Stimulated activated CD8-positive, alpha-beta memory T cell treated with anti-CD3 and anti-CD28 coated beads, Interleukin-2, amount 100 ng/mL, for 1 hour (primary cell): ENCODE results near the gene GSTM3.
"Not testable (repeated sequence)": the region's sequence is repeated elsewhere in the genome, so short reads cannot be mapped to it uniquely, and the experiment has no call there.

Source experiments
- DNase-seq, 2 donors: peaks; one replicate each; pipeline ENCODE4 v3.0.0-alpha.2; 2020; ENCODE audit warnings: low read depth in 2 of 2

The GSTM3 gene

DNA sequence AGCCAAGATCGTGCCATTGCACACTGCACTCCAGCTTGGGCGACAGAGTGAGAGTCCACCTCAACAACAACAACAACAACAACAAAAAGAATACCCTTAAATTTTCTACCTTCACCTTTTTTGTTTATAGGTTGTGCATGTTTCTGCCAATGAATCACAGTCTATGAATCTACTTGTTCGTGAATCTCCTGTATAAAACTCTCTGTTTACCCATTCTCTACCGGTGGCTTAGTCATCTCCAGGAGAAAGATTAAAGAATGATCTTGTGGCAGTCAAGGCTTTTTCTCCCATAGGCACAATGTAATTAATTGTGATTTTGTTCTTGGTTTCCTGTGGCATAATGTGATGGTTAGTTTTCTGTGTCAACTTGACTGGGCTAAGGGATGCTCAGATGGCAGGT is 43.0 kb downstream of the GSTM3 start:
- not testable (repeated sequence) for DNase-seq

DNA sequence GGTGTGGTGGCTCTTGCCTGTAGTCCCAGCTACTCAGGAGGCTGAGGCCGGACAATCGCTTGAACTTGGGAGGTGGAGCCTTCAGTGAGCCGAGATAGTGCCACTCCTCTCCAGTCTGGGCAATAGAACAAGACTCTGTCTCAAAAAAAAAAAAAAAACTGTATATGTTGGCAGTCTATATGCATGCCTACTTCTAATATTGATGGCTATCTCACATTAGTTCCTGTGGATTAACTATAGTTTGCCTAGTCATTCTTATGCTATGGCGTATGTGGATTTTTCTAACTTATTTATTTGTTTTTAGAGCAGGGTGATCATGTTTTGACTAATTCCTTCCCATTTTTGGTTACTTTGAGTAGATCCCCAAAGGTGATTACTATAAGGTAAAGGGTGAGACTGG is 43.8 kb downstream of the GSTM3 start:
- no peak for DNase-seq

DNA sequence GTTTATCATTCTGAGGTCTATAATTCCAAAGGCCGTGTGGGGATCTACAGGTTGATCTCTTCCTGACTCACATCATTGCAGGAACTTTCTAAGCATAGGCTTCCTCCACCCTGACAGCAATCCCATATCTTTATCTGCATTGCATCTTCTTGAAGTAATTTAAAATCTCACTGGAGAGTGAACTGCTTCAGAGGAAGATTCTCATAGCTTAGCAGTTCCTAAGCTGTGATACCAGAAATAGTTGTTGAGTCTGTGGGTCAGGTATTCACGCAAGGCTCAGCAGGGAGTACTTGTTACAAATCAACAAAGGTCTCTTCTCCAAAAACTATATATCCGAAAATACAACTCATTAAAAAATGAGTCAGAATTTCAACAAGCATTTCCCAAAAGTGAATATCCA is 45.7 kb downstream of the GSTM3 start:
- not testable (repeated sequence) for DNase-seq

DNA sequence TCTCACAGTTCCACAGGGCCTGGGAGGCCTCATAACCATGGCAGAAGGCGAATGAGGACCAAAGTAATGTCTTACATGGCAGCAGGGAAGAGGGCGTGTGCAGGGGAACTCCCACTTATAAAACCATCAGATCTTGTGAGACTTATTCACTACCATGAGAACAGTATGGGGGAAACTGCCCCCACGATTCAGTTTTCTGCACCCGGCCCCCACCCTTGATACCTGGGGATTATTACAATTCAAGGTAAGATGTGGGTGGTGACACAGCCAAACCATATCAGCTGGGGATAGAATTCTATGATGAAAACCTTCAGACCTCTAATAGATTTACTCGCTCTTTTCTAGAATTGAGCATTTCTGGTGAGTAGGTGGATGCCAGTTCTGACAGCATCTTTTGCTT is 46.4 kb downstream of the GSTM3 start:
- DNase-seq = not testable (repeated sequence)

DNA sequence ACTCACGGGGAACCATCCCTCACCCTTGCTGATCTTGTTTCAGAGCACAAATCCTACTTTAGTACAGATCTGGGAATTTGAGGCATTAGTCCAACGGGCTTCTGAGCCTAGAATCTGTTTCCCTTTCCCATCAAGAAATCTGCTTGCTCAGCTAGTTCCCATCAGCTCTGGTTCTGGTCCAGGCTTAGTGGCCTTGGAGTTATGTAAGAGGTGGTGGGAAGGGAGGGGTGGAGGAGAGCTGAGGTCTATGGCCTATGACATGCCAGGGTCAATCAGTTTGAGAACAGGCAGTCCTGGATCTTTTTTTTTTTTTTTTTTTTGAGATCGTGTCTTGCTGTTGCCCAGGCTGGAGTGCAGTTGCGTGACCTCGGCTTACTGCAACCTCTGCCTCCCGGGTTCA is 49.1 kb downstream of the GSTM3 start:
- no peak for DNase-seq

DNA sequence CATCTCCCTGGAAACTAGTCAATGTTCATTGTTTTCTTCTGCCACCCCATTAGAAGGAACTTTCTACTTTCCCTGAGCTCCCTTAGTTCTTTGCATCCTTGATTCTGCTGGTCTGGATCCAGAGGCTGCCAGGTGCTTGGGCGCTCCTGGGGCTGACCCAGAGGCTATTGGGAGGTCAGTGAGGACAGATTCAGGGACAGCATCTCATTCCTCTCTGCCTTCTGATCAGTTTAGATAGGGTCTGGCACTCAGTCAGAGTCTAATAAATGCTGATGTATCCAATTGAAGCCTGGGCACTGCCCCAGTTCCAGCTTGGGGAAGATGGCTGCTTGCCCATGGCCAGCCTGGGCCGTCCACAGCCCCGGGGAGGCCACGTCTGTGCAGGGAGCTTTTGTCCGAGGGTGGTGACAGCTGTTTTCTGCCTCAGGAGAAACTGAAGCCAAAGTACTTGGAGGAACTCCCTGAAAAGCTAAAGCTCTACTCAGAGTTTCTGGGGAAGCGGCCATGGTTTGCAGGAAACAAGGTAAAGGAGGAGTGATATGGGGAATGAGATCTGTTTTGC is 50.9 kb downstream of the GSTM3 start:
- DNase-seq = no peak

DNA sequence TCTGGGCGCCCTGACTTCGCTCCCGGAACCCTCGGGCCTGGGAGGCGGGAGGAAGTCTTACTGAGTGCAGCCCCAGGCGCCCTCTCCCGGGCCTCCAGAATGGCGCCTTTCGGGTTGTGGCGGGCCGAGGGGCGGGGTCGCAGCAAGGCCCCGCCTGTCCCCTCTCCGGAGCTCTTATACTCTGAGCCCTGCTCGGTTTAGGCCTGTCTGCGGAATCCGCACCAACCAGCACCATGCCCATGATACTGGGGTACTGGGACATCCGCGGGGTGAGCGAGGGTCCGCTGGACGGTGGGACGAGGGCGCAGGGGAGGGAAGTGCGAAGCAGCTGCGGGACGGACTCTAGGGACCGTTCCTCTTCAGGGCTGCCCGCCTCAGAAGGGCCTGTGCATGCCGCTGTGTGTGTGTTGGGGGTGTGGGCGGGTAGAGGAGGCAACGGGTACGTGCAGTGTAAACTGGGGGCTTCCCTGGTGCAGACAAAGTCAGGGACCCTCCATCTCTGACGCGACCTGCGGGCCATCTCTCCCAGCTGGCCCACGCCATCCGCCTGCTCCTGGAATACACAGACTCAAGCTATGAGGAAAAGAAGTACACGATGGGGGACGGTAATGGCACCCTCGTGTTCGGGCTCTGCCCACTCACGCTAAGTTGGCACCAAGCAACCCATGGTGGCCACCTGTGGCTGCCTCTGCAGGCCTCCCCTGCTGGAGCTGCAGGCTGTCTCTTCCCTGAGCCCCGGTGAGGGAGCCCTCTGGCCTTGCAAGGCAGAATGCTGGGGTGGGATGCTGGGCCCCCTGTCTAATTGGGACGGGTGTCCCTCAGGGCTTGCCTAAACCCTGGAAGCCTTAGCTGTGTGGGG is 53.0 kb downstream of the GSTM3 start, which contains the start of gene GSTM1:
GSTM1 (plus strand) TSS at position 177 of the 859 bp plus-strand sequence; CDS start at position 234, 57 bp downstream.
- peak in 1 of 2 donors; percentile 72 for DNase-seq

DNA sequence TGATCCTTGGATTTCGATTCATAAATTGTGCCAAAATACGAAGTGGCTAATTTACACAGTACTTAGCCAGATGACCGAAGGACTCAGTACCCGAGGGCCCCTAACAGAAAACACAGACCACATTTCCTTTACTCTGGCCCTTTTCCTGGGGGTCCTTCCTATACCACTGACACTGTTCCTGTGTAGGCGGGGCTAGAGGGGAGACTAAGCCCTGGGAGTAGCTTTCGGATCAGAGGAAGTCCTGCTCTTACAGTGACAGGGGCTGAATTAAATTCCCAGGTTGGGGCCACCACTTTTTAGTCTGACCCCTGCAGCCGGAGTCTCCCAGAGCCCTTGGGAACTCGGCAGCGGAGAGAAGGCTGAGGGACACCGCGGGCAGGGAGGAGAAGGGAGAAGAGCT is 53.7 kb downstream of the GSTM3 start:
- DNase-seq = not testable (repeated sequence)

DNA sequence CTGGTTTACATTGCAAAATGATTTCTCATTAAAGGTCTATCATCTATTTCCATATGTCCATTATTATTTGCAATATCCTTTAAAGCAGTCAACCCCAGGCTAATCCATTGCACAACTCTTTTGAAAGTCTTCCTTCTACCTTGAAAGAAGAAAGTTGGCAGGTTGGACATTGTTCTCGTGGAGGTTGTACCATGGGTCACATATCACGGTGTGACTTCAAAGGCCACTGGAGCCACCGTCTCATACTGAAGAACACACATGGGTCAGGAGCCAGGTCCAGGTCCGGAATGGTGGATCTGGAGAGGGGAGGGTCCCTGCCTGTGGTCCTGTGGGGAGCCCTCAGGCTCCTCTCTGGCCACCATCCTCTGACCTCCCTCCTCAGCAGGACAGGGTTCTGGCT is 54.9 kb downstream of the GSTM3 start:
- not testable (repeated sequence) for DNase-seq

DNA sequence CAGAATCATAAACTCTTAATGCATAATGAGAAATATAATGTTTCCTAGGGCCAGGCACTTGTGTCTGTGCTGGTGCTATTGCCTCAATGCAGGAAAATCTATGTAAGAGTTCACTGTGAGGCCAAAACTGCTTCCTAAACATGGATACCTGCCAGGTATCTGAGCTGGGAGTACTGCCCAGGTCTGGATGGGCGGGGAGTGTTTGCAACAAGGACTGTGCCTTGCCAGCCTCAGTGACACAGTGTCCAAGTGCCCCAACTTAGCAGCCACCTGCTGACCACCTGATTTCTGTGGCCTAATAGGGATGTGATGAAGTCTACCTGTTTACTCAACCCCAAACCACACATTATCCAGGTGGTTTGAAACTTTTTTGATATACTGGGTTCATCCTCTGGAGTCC is 55.4 kb downstream of the GSTM3 start:
- not testable (repeated sequence) for DNase-seq

DNA sequence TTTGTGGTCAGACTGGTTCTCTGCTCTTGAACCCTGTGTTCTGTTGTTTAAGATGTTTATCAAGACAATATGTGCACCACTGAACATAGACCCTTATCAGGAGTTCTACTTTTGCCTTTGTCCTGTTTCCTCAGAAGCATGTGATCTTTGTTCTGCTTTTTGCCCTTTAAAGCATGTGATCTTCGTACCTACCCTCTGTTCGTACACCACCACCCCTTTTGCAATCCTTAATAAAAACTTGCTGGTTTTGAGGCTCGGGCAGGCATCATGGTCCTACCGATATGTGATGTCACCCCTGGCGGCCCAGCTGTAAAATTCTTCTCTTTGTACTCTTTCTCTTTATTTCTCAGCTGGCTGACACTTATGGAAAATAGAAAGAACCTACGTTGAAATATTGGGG is 56.1 kb downstream of the GSTM3 start:
- not testable (repeated sequence) for DNase-seq
